ENCODE data around the gene ATAD3C. TPM values are rescaled to one million over a fixed set of nuclear protein-coding genes. Genes with fewer than 3 reads are reported as not detected.
"Not testable (repeated sequence)": the region's sequence is repeated elsewhere in the genome, so short reads cannot be mapped to it uniquely, and the experiment has no call there.

ATAD3C gene
- total RNA-seq, 1 donor from 2014 or later = 0.26 TPM

- H3K4me3 ChIP-seq (ENCODE audit: low read depth, low read length) = no peak overlapping the region
- DNase-seq (ENCODE audit: low read depth) = no peak
- TF ChIP-seq CTCF (IDR thresholded peaks at IDR 0.05; ENCODE audit: insufficient read depth, low read length, severe bottlenecking) = no peak
- no peaks in the 10 kb centered on the region for H3K36me3 ChIP-seq (ENCODE audit: control insufficient read depth, insufficient read depth, low read length)
- no peaks in the 10 kb centered on the region for H3K27me3 ChIP-seq (ENCODE audit: control insufficient read depth, insufficient read depth, low read length)
- FAIRE-seq = no peak
These were observed 7.3 kb upstream of the ATAD3C start for GRCh38 chr1:1442069-1442770.

GRCh38 chr1:1446631-1447030 is 2.9 kb upstream of the ATAD3C start:
- not testable (repeated sequence) for H3K36me3 ChIP-seq (ENCODE audit: control insufficient read depth, insufficient read depth, low read length); DNase-seq (ENCODE audit: low read depth); FAIRE-seq; H3K4me3 ChIP-seq (ENCODE audit: low read depth, low read length); H3K27me3 ChIP-seq (ENCODE audit: control insufficient read depth, insufficient read depth, low read length)

GRCh38 chr1:1450616-1451015 is 1.1 kb downstream of the ATAD3C start:
- FAIRE-seq = peak; percentile 13
- not testable (repeated sequence) for H3K4me3 ChIP-seq (ENCODE audit: low read depth, low read length); H3K27me3 ChIP-seq (ENCODE audit: control insufficient read depth, insufficient read depth, low read length); DNase-seq (ENCODE audit: low read depth); H3K36me3 ChIP-seq (ENCODE audit: control insufficient read depth, insufficient read depth, low read length)

- TF ChIP-seq CTCF (IDR thresholded peaks at IDR 0.05; ENCODE audit: insufficient read depth, low read length, severe bottlenecking) = no peak
- FAIRE-seq = no peak
- no peak for DNase-seq (ENCODE audit: low read depth)
- H3K27me3 ChIP-seq (ENCODE audit: control insufficient read depth, insufficient read depth, low read length) = no peaks in the 10 kb centered on the region
- no peaks in the 10 kb centered on the region for H3K36me3 ChIP-seq (ENCODE audit: control insufficient read depth, insufficient read depth, low read length)
- no peak overlapping the region for H3K4me3 ChIP-seq (ENCODE audit: low read depth, low read length)
These were observed 2.3 kb downstream of the ATAD3C start for GRCh38 chr1:1451696-1452364.

GRCh38 chr1:1452365-1452739 is 2.9 kb downstream of the ATAD3C start:
- peak; percentile 76 for FAIRE-seq
- DNase-seq (ENCODE audit: low read depth) = peak; percentile 43
- H3K36me3 ChIP-seq (ENCODE audit: control insufficient read depth, insufficient read depth, low read length); H3K4me3 ChIP-seq (ENCODE audit: low read depth, low read length); H3K27me3 ChIP-seq (ENCODE audit: control insufficient read depth, insufficient read depth, low read length): not testable (repeated sequence)

- FAIRE-seq = no peak
- no peak for TF ChIP-seq CTCF (IDR thresholded peaks at IDR 0.05; ENCODE audit: insufficient read depth, low read length, severe bottlenecking)
These were observed 3.4 kb downstream of the ATAD3C start for GRCh38 chr1:1452882-1453281.

GRCh38 chr1:1454286-1455056 is 5.0 kb downstream of the ATAD3C start:
- not testable (repeated sequence) for DNase-seq (ENCODE audit: low read depth); H3K27me3 ChIP-seq (ENCODE audit: control insufficient read depth, insufficient read depth, low read length); H3K36me3 ChIP-seq (ENCODE audit: control insufficient read depth, insufficient read depth, low read length); FAIRE-seq; H3K4me3 ChIP-seq (ENCODE audit: low read depth, low read length)

More at GRCh38 chr1:1452882-1453281, 3.4 kb downstream of the ATAD3C start:
- H3K4me3 ChIP-seq (ENCODE audit: low read depth, low read length) = no peak overlapping the region
- H3K27me3 ChIP-seq (ENCODE audit: control insufficient read depth, insufficient read depth, low read length) = no peaks in the 10 kb centered on the region
- H3K36me3 ChIP-seq (ENCODE audit: control insufficient read depth, insufficient read depth, low read length) = no peaks in the 10 kb centered on the region
- DNase-seq (ENCODE audit: low read depth) = no peak

Measured in bronchial epithelial cell (primary cell).